Neutrophil (primary cell): Measurements from ENCODE around the gene C2orf15.

Experiments used
- H3K27ac ChIP-seq: fragments of 200-600 bp; sonication (generic); 2 replicates; pipeline ENCODE4 v1.5.1; 2016; ENCODE audit warnings: mild to moderate bottlenecking, moderate library complexity
- H3K27me3 ChIP-seq: fragments of 200-600 bp; sonication (generic); 2 replicates; pipeline ENCODE4 v1.6.0; 2016; ENCODE audit warnings: mild to moderate bottlenecking
- H3K36me3 ChIP-seq: fragments of 200-600 bp; sonication (generic); 2 replicates; pipeline ENCODE4 v1.5.1; 2017
- H3K4me1 ChIP-seq, 2 experiments: fragments of 200-600 bp in 1 of 2; sonication (generic) in 1 of 2; 1 replicate in 1 of 2; 2 replicates in 1 of 2; pipeline versions ENCODE4 v1.5.1 to v1.6.1; 2013 to 2016; ENCODE audit warnings: low read depth in 1 of 2, low read length in 1 of 2, mild to moderate bottlenecking in 1 of 2, moderate library complexity in 1 of 2; ENCODE audit not compliant: control insufficient read depth in 1 of 2, insufficient read depth in 1 of 2
- H3K4me3 ChIP-seq, 2 experiments: fragments of 200-600 bp in 1 of 2; sonication (generic) in 1 of 2; 1 replicate in 1 of 2; 2 replicates in 1 of 2; pipeline ENCODE4 v1.5.1; 2013 to 2016; ENCODE audit warnings: low read depth in 1 of 2, low read length in 1 of 2, mild to moderate bottlenecking in 1 of 2, moderate library complexity in 1 of 2
- H3K9me3 ChIP-seq: fragments of 200-600 bp; sonication (generic); 2 replicates; pipeline ENCODE4 v1.5.1; 2016
- TF ChIP-seq, protein P1 (sequence below): fragments of 200-600 bp; sonication (generic); IDR thresholded peaks from 2 replicates; pipeline ENCODE4 v1.5.1; 2016; ENCODE audit warnings: antibody characterized with exemption

Gene C2orf15

DNA sequence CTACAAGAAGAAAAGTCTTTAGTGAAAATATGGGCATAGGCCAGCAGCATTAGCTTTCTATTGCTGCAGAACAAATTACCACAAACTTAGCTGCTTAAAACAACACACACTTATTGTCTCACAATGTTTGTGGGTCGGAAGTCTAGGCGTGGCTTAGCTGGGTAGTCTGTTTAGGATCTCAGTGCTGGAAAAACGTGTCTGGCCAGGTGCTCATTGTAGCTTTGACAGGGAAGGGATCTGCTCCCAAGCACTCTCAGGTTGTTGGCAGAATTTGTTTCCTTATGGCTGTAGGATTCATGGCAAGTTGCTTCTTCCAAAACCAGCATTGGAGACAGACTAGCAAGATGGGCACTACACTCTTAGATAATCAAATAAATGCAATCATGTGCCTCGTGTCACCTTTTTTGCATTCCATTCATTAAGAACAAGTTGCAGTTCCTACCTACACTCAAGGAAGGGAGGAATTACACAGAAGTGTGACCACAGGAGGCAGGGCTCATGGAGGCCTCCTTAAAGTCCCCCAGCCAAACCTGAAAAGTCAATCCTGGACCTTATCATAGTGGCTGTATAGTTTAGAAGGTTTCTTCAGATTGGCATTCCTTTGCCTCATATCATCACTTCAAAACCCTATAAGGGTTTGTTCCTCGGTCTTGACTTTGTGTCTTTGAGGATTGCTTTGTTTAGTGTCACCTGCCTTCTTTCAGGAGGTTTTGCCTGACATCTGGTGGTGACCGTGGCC lies 56.8 kb downstream of the C2orf15 start:
- H3K36me3 ChIP-seq, result peaks cover 46% of the 10 kb centered on the region
- no peak overlapping the region for H3K4me3 ChIP-seq
- no peaks in the 10 kb centered on the region for H3K9me3 ChIP-seq
- no peaks in the 10 kb centered on the region for H3K27me3 ChIP-seq
- peaks cover 5% of the 10 kb centered on the region in 2 experiments for H3K4me1 ChIP-seq
- TF ChIP-seq, protein P1, sequence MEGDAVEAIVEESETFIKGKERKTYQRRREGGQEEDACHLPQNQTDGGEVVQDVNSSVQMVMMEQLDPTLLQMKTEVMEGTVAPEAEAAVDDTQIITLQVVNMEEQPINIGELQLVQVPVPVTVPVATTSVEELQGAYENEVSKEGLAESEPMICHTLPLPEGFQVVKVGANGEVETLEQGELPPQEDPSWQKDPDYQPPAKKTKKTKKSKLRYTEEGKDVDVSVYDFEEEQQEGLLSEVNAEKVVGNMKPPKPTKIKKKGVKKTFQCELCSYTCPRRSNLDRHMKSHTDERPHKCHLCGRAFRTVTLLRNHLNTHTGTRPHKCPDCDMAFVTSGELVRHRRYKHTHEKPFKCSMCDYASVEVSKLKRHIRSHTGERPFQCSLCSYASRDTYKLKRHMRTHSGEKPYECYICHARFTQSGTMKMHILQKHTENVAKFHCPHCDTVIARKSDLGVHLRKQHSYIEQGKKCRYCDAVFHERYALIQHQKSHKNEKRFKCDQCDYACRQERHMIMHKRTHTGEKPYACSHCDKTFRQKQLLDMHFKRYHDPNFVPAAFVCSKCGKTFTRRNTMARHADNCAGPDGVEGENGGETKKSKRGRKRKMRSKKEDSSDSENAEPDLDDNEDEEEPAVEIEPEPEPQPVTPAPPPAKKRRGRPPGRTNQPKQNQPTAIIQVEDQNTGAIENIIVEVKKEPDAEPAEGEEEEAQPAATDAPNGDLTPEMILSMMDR, result no peak
- no peak overlapping the region for H3K27ac ChIP-seq

GRCh38 chr2:99200076-99200800 lies 58.7 kb downstream of the C2orf15 start:
- Histone ChIP-seq H3K27me3 (no peaks in the 10 kb centered on the region), H3K9me3 (no peaks in the 10 kb centered on the region), H3K27ac (no peak overlapping the region), H3K4me3 (no peak overlapping the region), H3K36me3 (peaks cover 36% of the 10 kb centered on the region), H3K4me1 (peaks cover 5% of the 10 kb centered on the region in 2 experiments)
- TF ChIP-seq, protein P1, result no peak
